Fibroblast of the conjunctiva (primary cell): Measurements from ENCODE around the gene TTYH1.
"Not testable (repeated sequence)": the region's sequence is repeated elsewhere in the genome, so short reads cannot be mapped to it uniquely, and the experiment has no call there.

Experiments
- DNase-seq: peaks from one replicate; pipeline ENCODE4 v3.0.0-alpha.2; 2010; ENCODE audit warnings: low read depth

The TTYH1 gene

GRCh38 chr19:54461210-54461609 is 45.9 kb downstream of the TTYH1 start:
- no peak for DNase-seq

GRCh38 chr19:54461613-54462012 is 46.3 kb downstream of the TTYH1 start:
- DNase-seq = no peak

- no peak for DNase-seq
Measured at GRCh38 chr19:54462047-54462654, 46.9 kb downstream of the TTYH1 start.

GRCh38 chr19:54462655-54463530 is 47.6 kb downstream of the TTYH1 start:
- no peak for DNase-seq

- DNase-seq = peak; percentile 98
Measured at GRCh38 chr19:54463531-54464043, 48.3 kb downstream of the TTYH1 start, which contains the start of gene LENG9. LENG9 (minus strand) TSS chr19:54463778; CDS start chr19:54463526, 252 bp downstream.

GRCh38 chr19:54464044-54464629 is 48.9 kb downstream of the TTYH1 start:
- DNase-seq = no peak

- peak; percentile 70 for DNase-seq
Measured at GRCh38 chr19:54464630-54465425, 49.6 kb downstream of the TTYH1 start.

GRCh38 chr19:54465426-54466109 is 50.3 kb downstream of the TTYH1 start:
- DNase-seq = no peak

- DNase-seq = not testable (repeated sequence)
Measured at GRCh38 chr19:54466110-54466480, 50.8 kb downstream of the TTYH1 start.

GRCh38 chr19:54469496-54469934 is 54.3 kb downstream of the TTYH1 start:
- DNase-seq = no peak

- DNase-seq = no peak
Measured at GRCh38 chr19:54470276-54470887, 55.1 kb downstream of the TTYH1 start.

- no peak for DNase-seq
Measured at GRCh38 chr19:54470991-54471782, 55.9 kb downstream of the TTYH1 start.

GRCh38 chr19:54473071-54473891 is 58.0 kb downstream of the TTYH1 start, which contains the start of gene CDC42EP5:
CDC42EP5 (minus strand) TSS chr19:54473296; CDS start chr19:54465547, 7,749 bp downstream.
- DNase-seq = peak; percentile 81

GRCh38 chr19:54473892-54474372 is 58.7 kb downstream of the TTYH1 start:
- no peak for DNase-seq

- DNase-seq = no peak
Measured at GRCh38 chr19:54475706-54476105, 60.4 kb downstream of the TTYH1 start.

GRCh38 chr19:54477650-54478049 is 62.4 kb downstream of the TTYH1 start:
- no peak for DNase-seq

GRCh38 chr19:54478677-54479266 is 63.5 kb downstream of the TTYH1 start:
- DNase-seq = peak; percentile 35

- no peak for DNase-seq
Measured at GRCh38 chr19:54480051-54480450, 64.8 kb downstream of the TTYH1 start.
